Raji (cell line): Measurements from ENCODE around the gene TRANK1.

ENCODE experiments used
- POLR2A ChIP-seq: IDR thresholded peaks from 2 replicates; pipeline ENCODE4 v1.6.1; 2011; ENCODE audit warnings: low read depth, low read length, control low read depth; ENCODE audit not compliant: insufficient read depth

The TRANK1 gene

DNA sequence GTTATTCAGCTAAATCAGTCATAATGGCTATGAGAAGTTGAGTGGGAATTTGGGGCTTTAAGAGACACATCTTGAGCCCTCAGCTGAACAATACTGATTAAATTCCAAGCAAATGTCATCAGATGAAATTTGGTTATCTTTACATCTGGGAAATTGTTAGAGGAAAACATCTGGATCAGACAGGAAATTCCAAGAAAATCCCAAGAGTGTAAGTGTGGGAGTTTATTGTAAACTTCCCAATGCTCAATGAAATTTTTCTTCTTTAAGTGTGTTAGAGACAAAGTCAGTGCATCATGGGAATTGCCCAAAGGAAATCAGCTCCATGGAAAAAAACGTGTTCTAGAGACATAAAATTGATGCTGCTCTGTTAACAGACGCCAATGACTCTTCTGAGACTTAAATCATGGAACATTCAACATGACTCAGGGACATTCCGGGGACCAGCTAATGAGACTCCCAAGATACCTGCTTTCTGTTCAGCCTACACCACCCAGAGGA, 160.7 kb downstream of the TRANK1 start:
- TF ChIP-seq POLR2A, result no peak

DNA sequence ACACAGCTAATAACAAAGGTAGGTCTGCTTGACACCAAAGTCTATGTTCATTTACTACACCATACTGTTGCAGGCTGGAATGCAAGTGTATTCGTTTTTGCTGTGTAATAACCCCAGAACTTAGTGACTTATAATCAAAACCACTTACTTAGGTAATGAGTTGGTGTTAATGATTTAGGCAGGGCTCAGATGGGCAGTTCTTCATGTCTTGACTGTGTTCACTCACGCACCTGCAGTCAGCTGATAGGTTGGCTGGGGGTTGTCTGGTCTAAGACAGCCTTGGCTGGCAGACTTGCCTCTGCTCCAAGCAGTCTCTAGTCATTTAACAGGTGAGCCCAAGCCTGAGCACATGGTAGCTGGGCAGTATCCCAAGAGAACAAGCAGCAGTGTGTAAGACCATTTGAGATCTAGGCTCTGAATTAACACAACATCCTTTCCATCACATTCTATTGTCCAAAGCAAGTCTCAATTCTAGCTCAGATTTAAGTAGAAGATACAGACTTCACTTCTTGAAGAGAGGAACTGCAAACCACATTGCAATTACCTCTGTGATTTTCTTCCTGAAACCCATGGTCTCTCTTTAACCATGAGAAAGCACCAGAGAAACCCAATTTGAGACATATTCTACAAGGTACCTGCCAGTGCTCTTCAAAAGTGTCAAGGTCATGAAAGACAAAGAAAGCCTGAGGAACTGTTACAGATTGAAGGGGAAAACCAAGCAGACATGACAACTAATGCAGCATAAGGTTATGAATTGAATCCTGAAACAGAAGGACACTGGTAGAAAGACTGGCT, 167.2 kb downstream of the TRANK1 start:
- TF ChIP-seq POLR2A, result no peak
